Transverse colon (tissue), 4 donors: ENCODE results near the gene FAM217B. TPM values are rescaled to one million over a fixed set of nuclear protein-coding genes. Genes with fewer than 3 reads are reported as not detected.

Source experiments
- DNase-seq: peaks from one replicate; pipeline ENCODE4 v3.0.0-alpha.2; 2019
- H3K27ac ChIP-seq, 4 donors: fragments of 200-600 bp; sonication (generic); 2 replicates each; pipeline ENCODE4 v1.5.1; 2016 to 2018; ENCODE audit warnings: inconsistent platforms in 4 of 4
- H3K27me3 ChIP-seq: fragments of 200-600 bp; sonication (generic); 2 replicates; pipeline ENCODE4 v1.5.1; 2017; ENCODE audit warnings: inconsistent platforms
- H3K36me3 ChIP-seq, 4 donors: fragments of 200-600 bp; sonication (generic); 2 replicates each; pipeline ENCODE4 v1.5.1; 2017 to 2019; ENCODE audit warnings: inconsistent platforms in 4 of 4
- H3K4me1 ChIP-seq, 4 donors: fragments of 200-600 bp; sonication (generic); 2 replicates each; pipeline ENCODE4 v1.5.1; 2017 to 2020; ENCODE audit warnings: inconsistent platforms in 4 of 4
- H3K4me3 ChIP-seq, 4 donors: fragments of 200-600 bp; sonication (generic); 1 replicate in 1 of 4; 2 replicates in 3 of 4; pipeline versions ENCODE4 v1.5.1 to v1.6.1; 2017 to 2019; ENCODE audit warnings: inconsistent platforms in 4 of 4
- H3K9me3 ChIP-seq, 2 donors: fragments of 200-600 bp; sonication (generic); 2 replicates each; pipeline ENCODE4 v1.5.1; 2017 to 2019; ENCODE audit warnings: inconsistent platforms in 2 of 2
- CTCF ChIP-seq, 5 experiments: fragments of 200-600 bp in 3 of 5; fragments of 450-650 bp in 2 of 5; sonication (generic) in 3 of 5; IDR thresholded peaks; 1 replicate in 2 of 5; 2 replicates in 3 of 5; pipeline ENCODE4 v1.5.1; 2016 to 2017; ENCODE audit warnings: antibody characterized with exemption in 5 of 5, inconsistent platforms in 3 of 5, mild to moderate bottlenecking in 2 of 5, moderate library complexity in 1 of 5
- EP300 ChIP-seq: sonication (generic); formaldehyde crosslinking; IDR thresholded peaks from one replicate; pipeline ENCODE4 v1.6.1; 2017; ENCODE audit warnings: antibody characterized with exemption, low read depth
- POLR2A ChIP-seq: fragments of 450-650 bp; IDR thresholded peaks from one replicate; pipeline ENCODE4 v1.6.1; 2016; ENCODE audit warnings: antibody characterized with exemption, mild to moderate bottlenecking, moderate library complexity
- POLR2AphosphoS5 ChIP-seq, 3 donors: sonication (generic); formaldehyde crosslinking; IDR thresholded peaks; one replicate each; pipeline ENCODE4 v1.6.1; 2016; ENCODE audit warnings: antibody characterized with exemption in 3 of 3
- WGBS, 2 donors: methylation state at CpG; one replicate each; pipeline ENCODE4 v1.1.5; 2018; ENCODE audit warnings: low coverage in 1 of 2; 5-methylcytosine and 5-hydroxymethylcytosine counted together
- in situ Hi-C, 4 donors: fragments of 200-750 bp; cut with MboI; loops; one replicate each; pipeline versions ENCODE4 v1.15.0 to v1.15.1; 2017; ENCODE audit warnings: low sequenced_read_pairs in 3 of 4, low pct_ligation_motif_present in 1 of 4, low pct_unique_long_range_greater_than_20kb in 1 of 4
- intact Hi-C: fragments of 100-400 bp; cut with DNase I; formaldehyde crosslinking; loops from one replicate; pipeline ENCODE4 v1.15.1; 2023; ENCODE audit warnings: low total_unique reads
- total RNA-seq, 4 donors: library from RNA; depleted of rRNA; stranded (reverse); fragments of >200 nt; gene quantifications; one replicate each; pipeline ENCODE4 v1.1.0, GENCODE V29; 2016

FAM217B gene
- total RNA-seq, 4 donors from 2014 or later = 2.2 to 12.2 (median 6.2) TPM

GRCh38 chr20:59988141-59988540 is 48.0 kb downstream of the FAM217B start:
- Histone ChIP-seq H3K4me1 (no peaks in the 10 kb centered on the region), H3K4me3 (no peak overlapping the region), H3K36me3 (no peaks in the 10 kb centered on the region), H3K9me3 (no peaks in the 10 kb centered on the region), H3K27ac (no peak overlapping the region), H3K27me3 (no peaks in the 10 kb centered on the region)
- in situ Hi-C loops (no loop called here), intact Hi-C loops (no loop called here)
- WGBS, 2 donors = 63 to 75% methylated on average over 4 to 5 of the region's 5 CpGs
- TF ChIP-seq POLR2AphosphoS5 (IDR thresholded peaks at IDR 0.05) (no peak), POLR2A (no peak), EP300 (no peak), CTCF (IDR thresholded peaks at IDR 0.05) (no peak)
- DNase-seq = no peak

- H3K27me3 ChIP-seq = no peaks in the 10 kb centered on the region
- no peak overlapping the region for H3K4me3 ChIP-seq
- in situ Hi-C loops (no loop called here), intact Hi-C loops (no loop called here)
- DNase-seq = no peak
- 31 to 66% methylated on average over 2 to 4 of the region's 4 CpGs for WGBS, 2 donors
- no peak for TF ChIP-seq POLR2AphosphoS5 (IDR thresholded peaks at IDR 0.05)
- TF ChIP-seq EP300 = no peak
- TF ChIP-seq CTCF (IDR thresholded peaks at IDR 0.05) = no peak
- TF ChIP-seq POLR2A = no peak
- H3K4me1 ChIP-seq = peaks cover 0 to 6% (median 0%) of the 10 kb centered on the region in 4 donors
- H3K36me3 ChIP-seq = no peaks in the 10 kb centered on the region
- H3K9me3 ChIP-seq = no peaks in the 10 kb centered on the region
- no peak overlapping the region for H3K27ac ChIP-seq
Observed at GRCh38 chr20:59992526-59993084, 52.4 kb downstream of the FAM217B start.

- 34 to 43% methylated on average over 3 to 18 of the region's 18 CpGs for WGBS, 2 donors
- H3K4me3 ChIP-seq = no peak overlapping the region
- intact Hi-C loops = no loop called here
- in situ Hi-C loops = no loop called here
- DNase-seq = no peak
- H3K27me3 ChIP-seq = no peaks in the 10 kb centered on the region
- H3K27ac ChIP-seq = no peak overlapping the region
- TF ChIP-seq EP300 (no peak), POLR2A (no peak), CTCF (IDR thresholded peaks at IDR 0.05) (no peak), POLR2AphosphoS5 (IDR thresholded peaks at IDR 0.05) (no peak)
- no peaks in the 10 kb centered on the region for H3K9me3 ChIP-seq
- peaks cover 0 to 6% (median 0%) of the 10 kb centered on the region in 4 donors for H3K4me1 ChIP-seq
- no peaks in the 10 kb centered on the region for H3K36me3 ChIP-seq
Observed at GRCh38 chr20:59993736-59994430, 53.7 kb downstream of the FAM217B start.

- in situ Hi-C loops (no loop called here), intact Hi-C loops (no loop called here)
- Histone ChIP-seq H3K27me3 (no peaks in the 10 kb centered on the region), H3K36me3 (no peaks in the 10 kb centered on the region), H3K9me3 (no peaks in the 10 kb centered on the region), H3K4me3 (no peak overlapping the region), H3K27ac (no peak overlapping the region), H3K4me1 (peaks cover 0 to 6% (median 0%) of the 10 kb centered on the region in 4 donors)
- 38% methylated on average over 5 of the region's 5 CpGs; no CpG with 5 or more reads in 1 of the 2 donors for WGBS, 2 donors
- no peak for TF ChIP-seq POLR2AphosphoS5 (IDR thresholded peaks at IDR 0.05)
- TF ChIP-seq EP300 = no peak
- TF ChIP-seq CTCF (IDR thresholded peaks at IDR 0.05) = no peak
- TF ChIP-seq POLR2A = no peak
- DNase-seq = peak; percentile 26
Observed at GRCh38 chr20:59994697-59995122, 54.5 kb downstream of the FAM217B start.
